Measurements from ENCODE around the gene SLC9A8.

SLC9A8 gene

DNA sequence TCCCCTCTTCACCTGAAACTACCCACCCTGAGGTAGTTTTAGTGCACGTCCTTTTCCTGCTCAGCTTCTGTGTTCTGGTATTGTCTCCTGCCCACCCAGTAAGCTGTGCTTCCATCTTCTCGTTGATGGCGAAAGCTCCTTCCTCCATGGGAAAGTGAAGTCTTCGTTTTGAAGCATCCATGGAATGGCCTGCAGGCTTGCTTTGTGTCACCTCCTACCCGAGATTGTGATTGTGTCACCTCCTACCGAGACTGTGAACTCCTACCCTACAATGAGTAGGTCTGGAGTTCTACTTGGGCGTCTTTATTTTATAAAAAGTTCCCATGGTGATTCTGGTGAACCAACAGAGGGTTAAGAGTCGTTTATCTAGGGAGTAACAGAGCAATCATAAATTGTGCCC, 25.9 kb downstream of the SLC9A8 start:
- H3K4me3 ChIP-seq (ENCODE audit: low read depth, low read length) = no peak overlapping the region
- DNase-seq (ENCODE audit: low read depth, low spot score) = no peak
- ChIA-PET CTCF (interaction anchor here (1.5 to 20.0 kb wide), 3 partner anchors 7 to 227 kb away, joined by 3 to 293 read pairs (median 29); no protein-coding TSS in a partner anchor), POLR2A (no interaction called here)
- TF ChIP-seq, protein P1, sequence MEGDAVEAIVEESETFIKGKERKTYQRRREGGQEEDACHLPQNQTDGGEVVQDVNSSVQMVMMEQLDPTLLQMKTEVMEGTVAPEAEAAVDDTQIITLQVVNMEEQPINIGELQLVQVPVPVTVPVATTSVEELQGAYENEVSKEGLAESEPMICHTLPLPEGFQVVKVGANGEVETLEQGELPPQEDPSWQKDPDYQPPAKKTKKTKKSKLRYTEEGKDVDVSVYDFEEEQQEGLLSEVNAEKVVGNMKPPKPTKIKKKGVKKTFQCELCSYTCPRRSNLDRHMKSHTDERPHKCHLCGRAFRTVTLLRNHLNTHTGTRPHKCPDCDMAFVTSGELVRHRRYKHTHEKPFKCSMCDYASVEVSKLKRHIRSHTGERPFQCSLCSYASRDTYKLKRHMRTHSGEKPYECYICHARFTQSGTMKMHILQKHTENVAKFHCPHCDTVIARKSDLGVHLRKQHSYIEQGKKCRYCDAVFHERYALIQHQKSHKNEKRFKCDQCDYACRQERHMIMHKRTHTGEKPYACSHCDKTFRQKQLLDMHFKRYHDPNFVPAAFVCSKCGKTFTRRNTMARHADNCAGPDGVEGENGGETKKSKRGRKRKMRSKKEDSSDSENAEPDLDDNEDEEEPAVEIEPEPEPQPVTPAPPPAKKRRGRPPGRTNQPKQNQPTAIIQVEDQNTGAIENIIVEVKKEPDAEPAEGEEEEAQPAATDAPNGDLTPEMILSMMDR (IDR thresholded peaks at IDR 0.05; ENCODE audit: insufficient read depth, low read length, missing control alignments) = no peak

DNA sequence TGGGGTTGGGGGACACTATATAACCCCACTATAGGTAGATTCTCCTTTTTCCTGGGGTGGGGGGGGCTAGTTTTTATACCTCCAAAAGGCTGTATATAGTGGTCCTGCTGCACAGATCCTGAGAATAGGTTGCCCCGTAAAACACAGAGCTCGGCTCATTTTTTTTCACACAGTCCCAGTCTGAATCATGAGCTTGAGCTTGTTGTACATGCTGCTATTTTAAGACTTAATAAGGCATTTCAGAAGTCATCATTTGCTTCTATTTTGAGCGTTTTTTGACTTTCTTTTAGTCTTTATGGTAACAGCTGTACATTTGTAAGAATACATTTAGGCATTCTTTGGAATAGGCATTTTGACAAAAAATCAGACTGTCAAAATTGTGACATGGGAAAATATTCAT, 30.5 kb downstream of the SLC9A8 start:
- TF ChIP-seq, protein P1 (IDR thresholded peaks at IDR 0.05; ENCODE audit: insufficient read depth, low read length, missing control alignments) = no peak
- POLR2A ChIA-PET = interaction anchor here (0.6 kb wide), 1 partner anchor 239 kb away, joined by 3 read pairs; no protein-coding TSS in a partner anchor
- H3K4me3 ChIP-seq (ENCODE audit: low read depth, low read length) = no peak overlapping the region
- CTCF ChIA-PET = interaction anchor here (1.6 to 20.0 kb wide), 2 partner anchors 44 to 231 kb away, joined by 6 to 293 read pairs; no protein-coding TSS in a partner anchor
- DNase-seq (ENCODE audit: low read depth, low spot score) = no peak

DNA sequence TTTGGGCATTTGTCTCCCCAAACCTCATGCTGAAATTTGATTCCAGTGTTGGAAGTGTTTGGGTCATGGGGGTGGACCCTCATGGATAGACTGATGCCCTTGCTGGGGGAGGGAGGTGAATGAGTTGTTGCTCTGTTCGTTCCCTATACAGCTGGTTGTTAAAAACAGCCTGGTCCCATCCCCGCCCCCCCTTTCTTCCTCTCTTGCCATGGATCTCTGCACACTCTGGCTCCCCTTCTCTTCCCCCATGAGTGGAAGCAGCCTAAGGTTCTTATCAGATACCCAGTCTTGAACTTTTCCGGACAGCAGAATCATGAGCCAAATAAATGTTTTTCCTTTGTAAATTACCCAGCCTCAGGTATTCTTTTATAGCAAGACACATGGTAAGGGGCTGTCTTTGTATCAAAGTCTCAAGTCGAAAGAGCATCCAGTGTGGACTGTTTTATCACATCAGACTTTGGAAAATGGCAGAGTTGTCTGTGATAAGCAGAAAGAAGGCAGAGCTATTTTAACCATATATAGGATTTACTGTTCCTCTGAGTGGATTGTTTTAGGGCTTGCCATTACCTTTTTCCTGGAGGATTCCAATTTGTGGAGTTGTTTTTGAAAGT, 31.2 kb downstream of the SLC9A8 start:
- TF ChIP-seq, protein P1 (IDR thresholded peaks at IDR 0.05; ENCODE audit: insufficient read depth, low read length, missing control alignments) = no peak
- POLR2A ChIA-PET = interaction anchor here (0.6 kb wide), 1 partner anchor 239 kb away, joined by 3 read pairs; no protein-coding TSS in a partner anchor
- no peak overlapping the region for H3K4me3 ChIP-seq (ENCODE audit: low read depth, low read length)
- no peak for DNase-seq (ENCODE audit: low read depth, low spot score)
- CTCF ChIA-PET = interaction anchor here (1.6 to 20.0 kb wide), 6 partner anchors 13 to 302 kb away, joined by 6 to 293 read pairs (median 16); no protein-coding TSS in a partner anchor

DNA sequence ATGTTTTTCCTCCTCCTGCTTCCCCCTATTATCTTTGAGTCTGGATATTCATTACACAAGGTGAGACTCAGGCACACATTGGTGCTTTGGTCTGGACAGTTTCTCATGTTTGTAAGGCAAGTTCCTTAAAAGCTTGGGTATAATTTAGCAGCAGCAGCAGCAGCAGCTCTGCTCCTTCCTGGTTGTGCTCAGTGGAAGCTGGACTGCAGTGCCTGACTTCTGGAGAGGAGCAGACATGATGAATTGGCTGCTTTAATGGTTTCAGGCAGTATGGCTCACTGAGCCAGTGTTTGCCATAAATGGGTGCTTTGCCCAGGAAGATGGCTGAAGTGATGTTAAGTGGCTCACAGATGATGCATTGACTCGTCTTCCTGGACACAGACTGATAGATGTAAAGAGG, 32.4 kb downstream of the SLC9A8 start:
- ChIA-PET CTCF (interaction anchor here (0.7 to 20.0 kb wide), 16 partner anchors 8 to 304 kb away, joined by 3 to 293 read pairs (median 8); no protein-coding TSS in a partner anchor), POLR2A (no interaction called here)
- no peak for DNase-seq (ENCODE audit: low read depth, low spot score)
- H3K4me3 ChIP-seq (ENCODE audit: low read depth, low read length) = no peak overlapping the region
- TF ChIP-seq, protein P1 (IDR thresholded peaks at IDR 0.05; ENCODE audit: insufficient read depth, low read length, missing control alignments) = no peak

DNA sequence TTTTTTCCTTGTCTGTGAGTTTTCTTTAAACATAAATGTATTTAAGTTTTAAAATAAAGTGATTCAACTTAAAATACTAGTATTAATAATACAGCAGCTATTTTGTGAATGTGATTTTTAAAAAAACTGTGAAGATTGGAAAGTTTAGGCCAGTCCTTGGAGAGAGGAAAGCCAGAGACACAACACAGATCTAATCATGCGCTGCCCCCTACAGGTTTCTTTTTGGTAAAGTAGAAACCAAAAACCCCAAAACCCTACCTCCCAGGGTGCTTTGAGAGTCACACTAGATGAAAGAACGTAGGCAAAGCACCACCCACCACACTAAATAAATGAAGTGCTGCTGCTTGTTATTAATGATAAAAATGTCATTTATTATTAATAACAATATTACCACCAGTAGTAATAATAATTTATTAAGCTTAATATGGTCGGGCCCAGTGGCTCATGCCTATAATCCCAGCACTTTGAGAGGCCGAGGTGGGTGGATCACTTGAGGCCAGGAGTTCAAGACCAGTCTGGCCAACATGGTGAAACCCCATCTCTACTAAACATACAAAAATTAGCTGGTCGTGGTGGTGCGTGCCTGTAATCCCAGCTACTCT, 33.7 kb downstream of the SLC9A8 start:
- POLR2A ChIA-PET = interaction anchor here (0.7 kb wide), 1 partner anchor 251 kb away, joined by 4 read pairs; no protein-coding TSS in a partner anchor
- CTCF ChIA-PET = interaction anchor here (0.6 to 20.0 kb wide), 52 partner anchors 9 to 547 kb away, joined by 3 to 293 read pairs (median 5); partner anchors contain the start of gene SPATA2
- TF ChIP-seq, protein P1 (IDR thresholded peaks at IDR 0.05; ENCODE audit: insufficient read depth, low read length, missing control alignments) = peak; percentile 30
- H3K4me3 ChIP-seq (ENCODE audit: low read depth, low read length) = no peak overlapping the region
- no peak for DNase-seq (ENCODE audit: low read depth, low spot score)
